ENCODE results near the gene SFXN3. TPM values are rescaled to one million over a fixed set of nuclear protein-coding genes. Genes with fewer than 3 reads are reported as not detected.

SFXN3 gene
- total and polyA plus RNA-seq, 2 donors from 2014 or later = 23.3 to 51.6 TPM

DNA sequence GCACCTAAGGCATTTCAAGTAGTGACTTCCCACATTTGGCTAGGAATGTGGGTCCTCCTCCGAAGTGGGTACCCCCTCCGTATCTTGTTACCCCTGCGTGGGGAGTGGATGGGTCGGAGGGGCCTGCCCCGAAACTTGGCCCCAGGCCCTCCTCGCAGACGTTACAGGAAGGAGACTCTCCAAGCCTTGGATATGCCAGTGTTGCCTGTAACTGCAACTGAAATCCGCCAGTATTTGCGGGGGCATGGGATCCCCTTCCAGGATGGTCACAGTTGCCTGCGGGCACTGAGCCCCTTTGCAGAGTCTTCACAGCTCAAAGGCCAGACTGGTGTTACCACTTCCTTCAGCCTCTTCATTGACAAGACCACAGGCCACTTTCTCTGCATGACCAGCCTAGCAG, 42.9 kb upstream of the SFXN3 start:
- TF ChIP-seq, protein P1, sequence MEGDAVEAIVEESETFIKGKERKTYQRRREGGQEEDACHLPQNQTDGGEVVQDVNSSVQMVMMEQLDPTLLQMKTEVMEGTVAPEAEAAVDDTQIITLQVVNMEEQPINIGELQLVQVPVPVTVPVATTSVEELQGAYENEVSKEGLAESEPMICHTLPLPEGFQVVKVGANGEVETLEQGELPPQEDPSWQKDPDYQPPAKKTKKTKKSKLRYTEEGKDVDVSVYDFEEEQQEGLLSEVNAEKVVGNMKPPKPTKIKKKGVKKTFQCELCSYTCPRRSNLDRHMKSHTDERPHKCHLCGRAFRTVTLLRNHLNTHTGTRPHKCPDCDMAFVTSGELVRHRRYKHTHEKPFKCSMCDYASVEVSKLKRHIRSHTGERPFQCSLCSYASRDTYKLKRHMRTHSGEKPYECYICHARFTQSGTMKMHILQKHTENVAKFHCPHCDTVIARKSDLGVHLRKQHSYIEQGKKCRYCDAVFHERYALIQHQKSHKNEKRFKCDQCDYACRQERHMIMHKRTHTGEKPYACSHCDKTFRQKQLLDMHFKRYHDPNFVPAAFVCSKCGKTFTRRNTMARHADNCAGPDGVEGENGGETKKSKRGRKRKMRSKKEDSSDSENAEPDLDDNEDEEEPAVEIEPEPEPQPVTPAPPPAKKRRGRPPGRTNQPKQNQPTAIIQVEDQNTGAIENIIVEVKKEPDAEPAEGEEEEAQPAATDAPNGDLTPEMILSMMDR (IDR thresholded peaks at IDR 0.05; ENCODE audit: borderline replicate concordance, extremely low read depth, insufficient read depth) = no peak
- Histone ChIP-seq H3K27me3 (ENCODE audit: control insufficient read depth, insufficient read depth, low read length) (no peaks in the 10 kb centered on the region), H3K36me3 (ENCODE audit: control insufficient read depth in 2 of 3, insufficient read depth in 3 of 3, low read length in 3 of 3) (peaks cover 5 to 18% (median 8%) of the 10 kb centered on the region in 3 donors), H3K9me3 (ENCODE audit: control insufficient read depth in 2 of 3, insufficient read depth in 1 of 3, low read length in 3 of 3) (no peaks in the 10 kb centered on the region), H3K4me3 (ENCODE audit: low read length in 3 of 3) (peak overlapping the region; percentile 61 to 95 (median 94)), H3K4me1 (ENCODE audit: control insufficient read depth in 2 of 3, insufficient read depth in 2 of 3, low read depth in 1 of 3, low read length in 3 of 3) (peaks cover 4 to 21% (median 20%) of the 10 kb centered on the region in 3 donors), H3K9ac (ENCODE audit: low read length in 3 of 3) (peak overlapping the region in 1 of 3 donors; percentile 80), H3K27ac (ENCODE audit: low read depth in 2 of 2, low read length in 2 of 2) (no peak overlapping the region)
- FAIRE-seq (no peak), DNase-seq (peak in 1 of 5 donors; percentile 52)
- intact Hi-C loops (cut with DNase I) = no loop called here

DNA sequence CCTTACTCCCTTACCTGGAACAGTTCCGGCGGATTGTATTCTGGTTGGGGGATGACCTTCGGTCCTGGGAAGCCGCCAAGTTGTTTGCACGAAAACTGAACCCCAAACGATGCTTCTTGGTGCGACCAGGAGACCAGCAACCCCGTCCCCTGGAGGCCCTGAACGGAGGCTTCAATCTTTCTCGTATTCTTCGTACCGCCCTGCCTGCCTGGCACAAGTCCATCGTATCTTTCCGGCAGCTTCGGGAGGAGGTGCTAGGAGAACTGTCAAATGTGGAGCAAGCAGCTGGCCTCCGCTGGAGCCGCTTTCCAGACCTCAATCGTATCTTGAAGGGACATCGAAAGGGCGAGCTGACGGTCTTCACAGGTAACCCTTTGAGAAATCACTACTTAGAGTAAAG, 41.9 kb upstream of the SFXN3 start:
- no peak for FAIRE-seq
- Histone ChIP-seq H3K27ac (ENCODE audit: low read depth in 2 of 2, low read length in 2 of 2) (no peak overlapping the region), H3K4me1 (ENCODE audit: control insufficient read depth in 2 of 3, insufficient read depth in 2 of 3, low read depth in 1 of 3, low read length in 3 of 3) (peaks cover 4 to 21% (median 20%) of the 10 kb centered on the region in 3 donors), H3K36me3 (ENCODE audit: control insufficient read depth in 2 of 3, insufficient read depth in 3 of 3, low read length in 3 of 3) (peaks cover 5 to 18% (median 10%) of the 10 kb centered on the region in 3 donors), H3K9ac (ENCODE audit: low read length in 3 of 3) (no peak overlapping the region), H3K9me3 (ENCODE audit: control insufficient read depth in 2 of 3, insufficient read depth in 1 of 3, low read length in 3 of 3) (no peaks in the 10 kb centered on the region), H3K4me3 (ENCODE audit: low read length in 3 of 3) (no peak overlapping the region), H3K27me3 (ENCODE audit: control insufficient read depth, insufficient read depth, low read length) (no peaks in the 10 kb centered on the region)
- TF ChIP-seq, protein P1 (IDR thresholded peaks at IDR 0.05; ENCODE audit: borderline replicate concordance, extremely low read depth, insufficient read depth) = no peak
- DNase-seq = peak in 1 of 5 donors; percentile 52
- intact Hi-C loops (cut with DNase I) = no loop called here

DNA sequence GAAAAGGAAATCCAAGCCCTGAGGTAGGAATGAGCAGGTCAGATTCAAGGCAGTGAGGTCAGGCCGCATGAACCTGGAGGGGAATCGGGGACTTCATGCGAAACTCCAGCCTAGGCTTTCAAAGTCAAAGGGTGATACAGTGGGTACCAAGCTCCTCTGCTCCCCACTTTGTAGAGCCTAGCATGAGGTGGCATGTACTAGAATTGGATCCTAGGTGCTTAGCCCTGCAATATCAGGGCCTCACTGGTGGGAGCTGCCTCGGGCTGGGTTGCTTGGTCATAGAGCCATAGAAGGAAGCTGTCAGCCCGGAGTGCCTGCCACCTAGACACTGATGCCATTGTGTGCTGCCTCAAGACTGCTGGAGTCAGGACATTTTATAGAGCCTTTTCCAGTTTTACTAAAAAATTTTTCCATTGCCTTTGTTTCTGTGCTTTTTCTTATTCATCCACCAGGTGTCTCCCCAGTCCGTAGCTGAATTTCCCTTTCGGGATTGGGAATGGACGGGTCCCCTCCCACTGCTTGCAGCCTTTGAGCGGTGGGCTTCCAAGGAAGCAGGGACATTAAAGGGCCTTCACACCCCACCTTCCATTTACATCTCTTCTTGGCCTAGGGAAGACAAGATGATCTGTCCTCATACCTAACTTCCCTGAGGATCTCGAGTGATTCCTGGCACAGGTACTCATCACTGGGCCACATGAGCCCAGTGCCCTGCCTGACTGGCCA, 36.9 kb upstream of the SFXN3 start:
- Histone ChIP-seq H3K4me1 (ENCODE audit: control insufficient read depth in 2 of 3, insufficient read depth in 2 of 3, low read depth in 1 of 3, low read length in 3 of 3) (peaks cover 0 to 12% (median 4%) of the 10 kb centered on the region in 3 donors), H3K9me3 (ENCODE audit: control insufficient read depth in 2 of 3, insufficient read depth in 1 of 3, low read length in 3 of 3) (no peaks in the 10 kb centered on the region), H3K36me3 (ENCODE audit: control insufficient read depth in 2 of 3, insufficient read depth in 3 of 3, low read length in 3 of 3) (peaks cover 5 to 12% (median 11%) of the 10 kb centered on the region in 3 donors), H3K27me3 (ENCODE audit: control insufficient read depth, insufficient read depth, low read length) (no peaks in the 10 kb centered on the region), H3K9ac (ENCODE audit: low read length in 3 of 3) (no peak overlapping the region), H3K27ac (ENCODE audit: low read depth in 2 of 2, low read length in 2 of 2) (no peak overlapping the region), H3K4me3 (ENCODE audit: low read length in 3 of 3) (no peak overlapping the region)
- intact Hi-C loops (cut with DNase I) = no loop called here
- FAIRE-seq (no peak), DNase-seq (peak in 3 of 5 donors; percentile 36 to 81 (median 67))
- TF ChIP-seq, protein P1 (IDR thresholded peaks at IDR 0.05; ENCODE audit: borderline replicate concordance, extremely low read depth, insufficient read depth) = peak; percentile 76

Measured in kidney (tissue), 14 donors.